SK-N-SH (cell line): ENCODE results near the gene SPTBN5. TPM values are rescaled to one million over a fixed set of nuclear protein-coding genes. Genes with fewer than 3 reads are reported as not detected.

ENCODE experiments used
- CTCF ChIA-PET: fragments of 300-600, 350-600 bp; formaldehyde crosslinking; extraction: SDS; loops from one replicate; lab custom pipeline; 2021; lab: Yijun Ruan, JAX
- POLR2A ChIA-PET: fragments of 350-600 bp; sonication (Branson Sonifier 250); formaldehyde crosslinking; extraction: SDS; loops from one replicate; lab custom pipeline; 2020; ENCODE audit warnings: antibody characterized with exemption, inconsistent platforms; lab: Yijun Ruan, JAX
- DNase-seq: peaks from one replicate; pipeline ENCODE4 v3.0.0; 2012
- H2AFZ ChIP-seq: fragments of 200-600 bp; sonication (generic); 2 replicates; pipeline ENCODE4 v1.8.1; 2016; ENCODE audit warnings: antibody characterized with exemption, mild to moderate bottlenecking, low read depth
- H3F3A ChIP-seq: fragments of 200-600 bp; sonication (generic); replicated peaks from 2 replicates; pipeline ENCODE3; 2016; ENCODE audit warnings: antibody characterized with exemption, mild to moderate bottlenecking; ENCODE audit not compliant: insufficient read depth
- H3K27ac ChIP-seq, 2 experiments: fragments of 200-500 bp in 1 of 2; fragments of 200-600 bp in 1 of 2; sonication (Bioruptor generic) in 1 of 2; sonication (generic), shearing (Covaris generic) in 1 of 2; 2 replicates each; pipeline versions ENCODE4 v1.5.1 to v1.6.1; 2014 to 2016; ENCODE audit warnings: low read depth in 2 of 2, inconsistent platforms in 1 of 2, low read length in 1 of 2, mild to moderate bottlenecking in 1 of 2, mixed read lengths in 1 of 2
- H3K27me3 ChIP-seq: fragments of 200-600 bp; sonication (generic), shearing (Covaris generic); 2 replicates; pipeline ENCODE4 v1.6.1; 2016; ENCODE audit warnings: mixed run types; ENCODE audit not compliant: insufficient read depth
- H3K36me3 ChIP-seq, 2 experiments: fragments of 200-500 bp in 1 of 2; fragments of 200-600 bp in 1 of 2; sonication (Bioruptor generic) in 1 of 2; sonication (generic) in 1 of 2; replicated peaks in 1 of 2; 2 replicates each; pipeline versions ENCODE3 to v1.5.1; 2014 to 2016; ENCODE audit warnings: low read length in 1 of 2, mild to moderate bottlenecking in 1 of 2; ENCODE audit not compliant: insufficient read depth in 2 of 2, control insufficient read depth in 1 of 2
- H3K4me1 ChIP-seq, 2 experiments: fragments of 200-500 bp in 1 of 2; fragments of 200-600 bp in 1 of 2; sonication (Bioruptor generic) in 1 of 2; sonication (generic), shearing (Covaris generic) in 1 of 2; 2 replicates each; pipeline versions ENCODE4 v1.5.1 to v1.6.1; 2014 to 2016; ENCODE audit warnings: low read depth in 1 of 2, low read length in 1 of 2, mixed run types in 1 of 2; ENCODE audit not compliant: insufficient read depth in 2 of 2, control insufficient read depth in 1 of 2
- H3K4me2 ChIP-seq: fragments of 200-600 bp; sonication (generic), shearing (Covaris generic); 2 replicates; pipeline ENCODE4 v1.6.1; 2017; ENCODE audit warnings: mixed run types
- H3K4me3 ChIP-seq, 2 experiments: fragments of 200-500 bp in 1 of 2; fragments of 200-600 bp in 1 of 2; sonication (Bioruptor generic) in 1 of 2; sonication (generic), shearing (Covaris generic) in 1 of 2; 2 replicates each; pipeline versions ENCODE4 v1.5.1 to v1.8.1; 2014 to 2016; ENCODE audit warnings: low read depth in 2 of 2, inconsistent platforms in 1 of 2, low read length in 1 of 2, mild to moderate bottlenecking in 1 of 2, mixed read lengths in 1 of 2, moderate library complexity in 1 of 2
- H3K79me2 ChIP-seq: fragments of 200-600 bp; sonication (generic); 2 replicates; pipeline ENCODE4 v1.8.1; 2017; ENCODE audit warnings: mild to moderate bottlenecking; ENCODE audit not compliant: insufficient read depth
- H3K9ac ChIP-seq: fragments of 200-600 bp; sonication (generic); 2 replicates; pipeline ENCODE4 v1.6.1; 2017; ENCODE audit warnings: mixed run types
- H3K9me2 ChIP-seq: fragments of 200-600 bp; sonication (generic); 2 replicates; pipeline ENCODE4 v1.6.1; 2017; ENCODE audit warnings: mixed run types
- H3K9me3 ChIP-seq: fragments of 200-600 bp; sonication (generic); 2 replicates; pipeline ENCODE4 v1.6.1; 2017; ENCODE audit warnings: mixed run types, mild to moderate bottlenecking, moderate library complexity
- H4K20me1 ChIP-seq: fragments of 200-600 bp; sonication (generic); 2 replicates; pipeline ENCODE4 v1.6.1; 2017; ENCODE audit warnings: mild to moderate bottlenecking, mixed run types; ENCODE audit not compliant: insufficient read depth
- CHD2 ChIP-seq: fragments of 150-350 bp; IDR thresholded peaks from 2 replicates; pipeline ENCODE4 v1.6.1; 2018; ENCODE audit warnings: low read length; ENCODE audit not compliant: partially characterized antibody
- EP300 ChIP-seq, 2 experiments: IDR thresholded peaks; 2 replicates each; pipeline versions ENCODE4 v1.4.0 to v1.6.1; 2012; ENCODE audit warnings: borderline replicate concordance in 1 of 2, low read depth in 1 of 2, low read length in 1 of 2
- EZH2phosphoT487 ChIP-seq: fragments of 200-600 bp; sonication (generic); IDR thresholded peaks from 2 replicates; pipeline ENCODE4 v1.6.1; 2017; ENCODE audit warnings: low read depth, mixed run types, mild to moderate bottlenecking, antibody characterized with exemption, moderate library complexity, borderline replicate concordance
- FOSL2 ChIP-seq: IDR thresholded peaks from 2 replicates; pipeline ENCODE4 v1.4.0; 2012; ENCODE audit warnings: low read depth, mild to moderate bottlenecking, moderate library complexity, borderline replicate concordance
- GATA2 ChIP-seq: sonication (generic); formaldehyde crosslinking; IDR thresholded peaks from 2 replicates; pipeline ENCODE4 v1.5.0; 2020; ENCODE audit warnings: mild to moderate bottlenecking, missing genetic modification reagents
- JUND ChIP-seq: IDR thresholded peaks from 2 replicates; pipeline ENCODE4 v1.4.0; 2012
- MEF2A ChIP-seq: IDR thresholded peaks from 2 replicates; pipeline ENCODE4 v1.4.0; 2012; ENCODE audit warnings: low read depth, borderline replicate concordance
- NFIC ChIP-seq: IDR thresholded peaks from 2 replicates; pipeline ENCODE4 v1.4.0; 2012; ENCODE audit warnings: borderline replicate concordance
- RAD21 ChIP-seq: IDR thresholded peaks from 2 replicates; pipeline ENCODE4 v1.6.1; 2012; ENCODE audit warnings: mild to moderate bottlenecking, low read length
- RCOR1 ChIP-seq: fragments of 150-350 bp; IDR thresholded peaks from 2 replicates; pipeline ENCODE4 v1.6.1; 2017; ENCODE audit warnings: antibody characterized with exemption, low read length
- RFX5 ChIP-seq: IDR thresholded peaks from 2 replicates; pipeline ENCODE4 v1.6.1; 2012; ENCODE audit warnings: mild to moderate bottlenecking, improper control_type of control experiment, low read length
- SIN3A ChIP-seq: IDR thresholded peaks from 2 replicates; pipeline ENCODE4 v1.6.1; 2012; ENCODE audit warnings: low read depth, mild to moderate bottlenecking, low read length, moderate library complexity, borderline replicate concordance
- SMC3 ChIP-seq: IDR thresholded peaks from 2 replicates; pipeline ENCODE4 v1.6.1; 2012; ENCODE audit warnings: low read depth, low read length, improper control_type of control experiment
- TAF1 ChIP-seq: IDR thresholded peaks from 2 replicates; pipeline ENCODE4 v1.6.1; 2012; ENCODE audit warnings: low read depth, mild to moderate bottlenecking, low read length, moderate library complexity, borderline replicate concordance
- TCF12 ChIP-seq: IDR thresholded peaks from 2 replicates; pipeline ENCODE4 v1.4.0; 2012
- TEAD4 ChIP-seq: IDR thresholded peaks from 2 replicates; pipeline ENCODE4 v1.4.0; 2012; ENCODE audit warnings: mild to moderate bottlenecking, borderline replicate concordance; ENCODE audit not compliant: insufficient read depth
- YY1 ChIP-seq: IDR thresholded peaks from 2 replicates; pipeline ENCODE4 v1.4.0; 2012; ENCODE audit warnings: low read depth, mild to moderate bottlenecking
- WGBS: methylation state at CpG from one replicate; pipeline ENCODE4 v1.1.6; 2017; ENCODE audit warnings: low lambda C conversion rate; 5-methylcytosine and 5-hydroxymethylcytosine counted together
- polyA plus RNA-seq, 3 experiments: library from polyadenylated mRNA; depleted of rRNA; stranded (reverse); fragments of >200 nt; gene quantifications; 2 replicates each; pipeline ENCODE4 v1.2.3, GENCODE V29; 2012
- TF ChIP-seq, protein P1 (sequence below): IDR thresholded peaks from 2 replicates; pipeline ENCODE4; 2012
- TF ChIP-seq, protein P2 (sequence below): IDR thresholded peaks from 2 replicates; pipeline ENCODE4 v1.4.0; 2012; ENCODE audit warnings: low read depth, borderline replicate concordance
- TF ChIP-seq, protein P3 (sequence below): fragments of 150-350 bp; IDR thresholded peaks from 2 replicates; pipeline ENCODE4 v1.6.1; 2017; ENCODE audit warnings: antibody characterized with exemption, low read length, low read depth, borderline replicate concordance

The SPTBN5 gene
- polyA plus RNA-seq, 1 of the 3 experiments (the other 2 are of a cell fraction), result 0.23 TPM

DNA sequence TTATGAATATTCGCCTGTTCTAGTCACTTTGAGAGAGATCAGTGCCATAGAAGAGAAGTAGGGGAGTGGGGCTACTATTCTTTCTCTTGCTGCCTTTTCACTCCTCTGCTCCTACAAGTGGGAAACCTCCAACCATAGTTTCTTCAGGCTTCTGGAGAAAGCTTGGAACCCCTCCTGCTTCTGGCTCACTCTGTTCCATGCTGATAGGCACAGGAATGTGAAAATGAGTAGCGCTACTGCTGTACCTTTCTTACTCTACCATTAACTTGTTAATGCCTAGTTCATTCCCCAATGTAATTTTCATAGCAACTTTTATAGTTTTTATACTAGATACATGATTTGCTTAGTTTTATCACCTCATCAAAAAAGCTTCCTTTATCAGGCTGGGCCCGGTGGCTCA is 92.7 kb downstream of the SPTBN5 start:
- no peaks in the 10 kb centered on the region for H3K9me2 ChIP-seq
- no peak overlapping the region for H2AFZ ChIP-seq
- H3K27me3 ChIP-seq, result no peaks in the 10 kb centered on the region
- H3K9me3 ChIP-seq, result no peaks in the 10 kb centered on the region
- peaks cover 13% of the 10 kb centered on the region for H3K79me2 ChIP-seq
- peaks cover 0 to 15% of the 10 kb centered on the region in 2 experiments for H3K36me3 ChIP-seq
- peaks cover 11% of the 10 kb centered on the region for H3F3A ChIP-seq
- TF ChIP-seq, protein P1, sequence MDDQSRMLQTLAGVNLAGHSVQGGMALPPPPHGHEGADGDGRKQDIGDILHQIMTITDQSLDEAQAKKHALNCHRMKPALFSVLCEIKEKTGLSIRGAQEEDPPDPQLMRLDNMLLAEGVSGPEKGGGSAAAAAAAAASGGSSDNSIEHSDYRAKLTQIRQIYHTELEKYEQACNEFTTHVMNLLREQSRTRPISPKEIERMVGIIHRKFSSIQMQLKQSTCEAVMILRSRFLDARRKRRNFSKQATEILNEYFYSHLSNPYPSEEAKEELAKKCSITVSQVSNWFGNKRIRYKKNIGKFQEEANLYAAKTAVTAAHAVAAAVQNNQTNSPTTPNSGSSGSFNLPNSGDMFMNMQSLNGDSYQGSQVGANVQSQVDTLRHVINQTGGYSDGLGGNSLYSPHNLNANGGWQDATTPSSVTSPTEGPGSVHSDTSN, result no peak
- TF ChIP-seq MEF2A (no peak), TCF12 (no peak), RCOR1 (no peak), EZH2phosphoT487 (no peak), JUND (no peak), SMC3 (no peak), TAF1 (no peak), NFIC (no peak), EP300 (IDR thresholded peaks at IDR 0.05; ENCODE audit: borderline replicate concordance in 1 of 2, low read depth in 1 of 2, low read length in 1 of 2) (no peak), RAD21 (no peak)
- TF ChIP-seq, protein P2, sequence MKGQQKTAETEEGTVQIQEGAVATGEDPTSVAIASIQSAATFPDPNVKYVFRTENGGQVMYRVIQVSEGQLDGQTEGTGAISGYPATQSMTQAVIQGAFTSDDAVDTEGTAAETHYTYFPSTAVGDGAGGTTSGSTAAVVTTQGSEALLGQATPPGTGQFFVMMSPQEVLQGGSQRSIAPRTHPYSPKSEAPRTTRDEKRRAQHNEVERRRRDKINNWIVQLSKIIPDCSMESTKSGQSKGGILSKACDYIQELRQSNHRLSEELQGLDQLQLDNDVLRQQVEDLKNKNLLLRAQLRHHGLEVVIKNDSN, result no peak
- H3K27ac ChIP-seq, result no peak overlapping the region
- 98% methylated on average over 3 of the region's 3 CpGs for WGBS
- no peaks in the 10 kb centered on the region for H4K20me1 ChIP-seq
- CTCF ChIA-PET, result interaction anchor here (1.1 to 3.7 kb wide), 2 partner anchors 10 to 27 kb away, joined by 4 to 27 read pairs; partner anchors contain the start of gene MAPKBP1
- no peak overlapping the region for H3K9ac ChIP-seq
- POLR2A ChIA-PET, result no interaction called here
- DNase-seq, result no peak
- peaks cover 23 to 33% of the 10 kb centered on the region in 2 experiments; a peak in 3 of 4 replicates for H3K4me1 ChIP-seq
- H3K4me2 ChIP-seq, result no peak overlapping the region
- no peak overlapping the region for H3K4me3 ChIP-seq

DNA sequence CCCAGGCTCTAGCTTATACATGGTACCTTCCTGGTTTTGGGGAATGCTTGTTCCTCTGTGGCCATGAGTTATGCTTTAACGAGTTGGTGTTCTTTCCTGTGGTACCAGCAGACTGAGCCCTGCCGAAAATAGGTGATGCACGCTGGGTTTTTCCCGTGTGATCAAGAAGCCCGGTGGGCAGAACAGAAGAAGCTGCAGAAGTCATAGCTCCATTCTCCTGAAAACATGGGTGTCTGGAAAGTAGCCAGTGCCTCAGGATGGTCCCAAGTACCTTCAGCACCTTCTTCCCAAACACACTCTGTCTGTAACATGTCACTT is 94.4 kb downstream of the SPTBN5 start:
- H3K4me1 ChIP-seq, result peaks cover 20 to 30% of the 10 kb centered on the region in 2 experiments; a peak in 3 of 4 replicates
- H3K4me2 ChIP-seq, result no peak overlapping the region; the same call in 1 of the 2 replicates
- H3K27ac ChIP-seq, result no peak overlapping the region
- peaks cover 0 to 15% of the 10 kb centered on the region in 2 experiments for H3K36me3 ChIP-seq
- no peak overlapping the region for H2AFZ ChIP-seq
- CTCF ChIA-PET, result interaction anchor here (0.8 to 3.7 kb wide), 2 partner anchors 12 to 26 kb away, joined by 3 to 27 read pairs; no protein-coding TSS in a partner anchor
- 94% methylated on average over 5 of the region's 5 CpGs for WGBS
- no peak for DNase-seq
- peaks cover 11% of the 10 kb centered on the region for H3F3A ChIP-seq
- H3K27me3 ChIP-seq, result no peaks in the 10 kb centered on the region
- POLR2A ChIA-PET, result no interaction called here
- no peak overlapping the region for H3K4me3 ChIP-seq
- H3K9me3 ChIP-seq, result no peaks in the 10 kb centered on the region
- TF ChIP-seq TAF1 (no peak), EP300 (IDR thresholded peaks at IDR 0.05; ENCODE audit: borderline replicate concordance in 1 of 2, low read depth in 1 of 2, low read length in 1 of 2) (no peak), SIN3A (no peak), RFX5 (no peak), TEAD4 (no peak), FOSL2 (no peak), CHD2 (no peak), GATA2 (CRISPR knock-in tag) (no peak), SMC3 (no peak), YY1 (no peak), EZH2phosphoT487 (no peak)
- TF ChIP-seq, protein P2, result no peak
- TF ChIP-seq, protein P3, sequence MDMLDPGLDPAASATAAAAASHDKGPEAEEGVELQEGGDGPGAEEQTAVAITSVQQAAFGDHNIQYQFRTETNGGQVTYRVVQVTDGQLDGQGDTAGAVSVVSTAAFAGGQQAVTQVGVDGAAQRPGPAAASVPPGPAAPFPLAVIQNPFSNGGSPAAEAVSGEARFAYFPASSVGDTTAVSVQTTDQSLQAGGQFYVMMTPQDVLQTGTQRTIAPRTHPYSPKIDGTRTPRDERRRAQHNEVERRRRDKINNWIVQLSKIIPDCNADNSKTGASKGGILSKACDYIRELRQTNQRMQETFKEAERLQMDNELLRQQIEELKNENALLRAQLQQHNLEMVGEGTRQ, result no peak
- no peaks in the 10 kb centered on the region for H3K9me2 ChIP-seq
- no peak overlapping the region for H3K9ac ChIP-seq
- H3K79me2 ChIP-seq, result peaks cover 22% of the 10 kb centered on the region
- H4K20me1 ChIP-seq, result no peaks in the 10 kb centered on the region
